HepG2 (cell line): ENCODE data around the gene CCDC9B. TPM values are rescaled to one million over a fixed set of nuclear protein-coding genes. Genes with fewer than 3 reads are reported as not detected.
A peak's percentile ranks its signal among the peaks of the same experiment; 100 is the strongest.

Experiments
- CBX5 ChIP-seq: sonication (generic); formaldehyde crosslinking; IDR thresholded peaks from 2 replicates; pipeline ENCODE4 v1.4.0; 2020; ENCODE audit warnings: missing genetic modification reagents, borderline replicate concordance
- KAT8 ChIP-seq: IDR thresholded peaks from 2 replicates; pipeline ENCODE4 v1.6.1; 2016; ENCODE audit warnings: missing genetic modification reagents, missing compliant biosample characterization
- KLF11 ChIP-seq: IDR thresholded peaks from 2 replicates; pipeline ENCODE4 v1.6.1; 2016; ENCODE audit warnings: missing compliant biosample characterization
- NFE2L1 ChIP-seq: sonication (generic); formaldehyde crosslinking; IDR thresholded peaks from 2 replicates; pipeline ENCODE4 v1.4.0; 2020; ENCODE audit warnings: missing genetic modification reagents, mild to moderate bottlenecking, borderline replicate concordance
- NR2C2 ChIP-seq: sonication (generic); formaldehyde crosslinking; IDR thresholded peaks from 2 replicates; pipeline ENCODE4 v1.4.0; 2020; ENCODE audit warnings: missing genetic modification reagents, mild to moderate bottlenecking, moderate library complexity, borderline replicate concordance
- SP2 ChIP-seq: sonication (generic); formaldehyde crosslinking; IDR thresholded peaks from 2 replicates; pipeline ENCODE4 v1.5.1; 2020; ENCODE audit warnings: mild to moderate bottlenecking, missing genetic modification reagents
- TBP ChIP-seq: sonication (generic); formaldehyde crosslinking; IDR thresholded peaks from 2 replicates; pipeline ENCODE4 v1.5.0; 2020; ENCODE audit warnings: missing genetic modification reagents
- TSC22D2 ChIP-seq: sonication (generic); formaldehyde crosslinking; IDR thresholded peaks from 2 replicates; pipeline ENCODE4 v1.5.1; 2020; ENCODE audit warnings: missing genetic modification reagents, mild to moderate bottlenecking, borderline replicate concordance
- ZBTB1 ChIP-seq: sonication (generic); formaldehyde crosslinking; IDR thresholded peaks from 2 replicates; pipeline ENCODE4 v1.4.0; 2020; ENCODE audit warnings: missing genetic modification reagents, borderline replicate concordance
- ZC3H13 ChIP-seq: sonication (generic); formaldehyde crosslinking; IDR thresholded peaks from 2 replicates; pipeline ENCODE4 v1.8.1; 2023; ENCODE audit warnings: mild to moderate bottlenecking, missing genetic modification reagents, moderate library complexity
- ZNF75D ChIP-seq: sonication (generic); formaldehyde crosslinking; IDR thresholded peaks from 2 replicates; pipeline ENCODE4 v1.8.1; 2023; ENCODE audit warnings: missing genetic modification reagents, mild to moderate bottlenecking, borderline replicate concordance
- ZNF788 ChIP-seq: sonication (generic); formaldehyde crosslinking; IDR thresholded peaks from 2 replicates; pipeline ENCODE4 v1.5.0; 2020; ENCODE audit warnings: mild to moderate bottlenecking, missing genetic modification reagents, borderline replicate concordance
- polyA plus RNA-seq, 8 experiments: library from polyadenylated mRNA; depleted of rRNA in 3 of 8; stranded (reverse) in 7 of 8; unstranded in 1 of 8; fragments of >200 nt; fragmentation: Illumina TruSeq in 4 of 8; extraction: Trizol in 4 of 8; gene quantifications; 2 replicates each; pipeline versions ENCODE4 v1.2.1 to v1.2.3, GENCODE V29; 2011 to 2016; ENCODE audit warnings: low read depth in 4 of 8, missing spikeins in 1 of 8, mixed read lengths in 1 of 8; ENCODE audit not compliant: insufficient read depth in 1 of 8
- total RNA-seq, 5 experiments: library from RNA; depleted of rRNA; stranded (reverse); fragments of >200 nt; fragmentation: Illumina TruSeq; extraction: Trizol; gene quantifications; 2 replicates each; pipeline ENCODE4 v1.2.3, GENCODE V29; 2016; ENCODE audit warnings: low read depth in 1 of 5
- TF ChIP-seq, protein P1 (sequence below): IDR thresholded peaks from 2 replicates; pipeline ENCODE4 v1.6.1; 2016; ENCODE audit warnings: control low read depth
- TF ChIP-seq, protein P2 (sequence below): sonication (generic); formaldehyde crosslinking; IDR thresholded peaks from 2 replicates; pipeline ENCODE4 v1.4.0; 2020; ENCODE audit warnings: missing genetic modification reagents, borderline replicate concordance
- TF ChIP-seq, protein P3 (sequence below): IDR thresholded peaks from 2 replicates; pipeline ENCODE4 v1.6.1; 2016; ENCODE audit warnings: low read depth, control low read depth
- TF ChIP-seq, protein P4 (sequence below): sonication (generic); formaldehyde crosslinking; IDR thresholded peaks from 2 replicates; pipeline ENCODE4 v1.4.0; 2020; ENCODE audit warnings: missing genetic modification reagents, borderline replicate concordance

Gene CCDC9B
- total and polyA plus RNA-seq, 2 of the 13 experiments (the other 11 are each of a cell fraction or from before 2014, with no cell fraction given): 0.98 to 1.6 TPM

DNA sequence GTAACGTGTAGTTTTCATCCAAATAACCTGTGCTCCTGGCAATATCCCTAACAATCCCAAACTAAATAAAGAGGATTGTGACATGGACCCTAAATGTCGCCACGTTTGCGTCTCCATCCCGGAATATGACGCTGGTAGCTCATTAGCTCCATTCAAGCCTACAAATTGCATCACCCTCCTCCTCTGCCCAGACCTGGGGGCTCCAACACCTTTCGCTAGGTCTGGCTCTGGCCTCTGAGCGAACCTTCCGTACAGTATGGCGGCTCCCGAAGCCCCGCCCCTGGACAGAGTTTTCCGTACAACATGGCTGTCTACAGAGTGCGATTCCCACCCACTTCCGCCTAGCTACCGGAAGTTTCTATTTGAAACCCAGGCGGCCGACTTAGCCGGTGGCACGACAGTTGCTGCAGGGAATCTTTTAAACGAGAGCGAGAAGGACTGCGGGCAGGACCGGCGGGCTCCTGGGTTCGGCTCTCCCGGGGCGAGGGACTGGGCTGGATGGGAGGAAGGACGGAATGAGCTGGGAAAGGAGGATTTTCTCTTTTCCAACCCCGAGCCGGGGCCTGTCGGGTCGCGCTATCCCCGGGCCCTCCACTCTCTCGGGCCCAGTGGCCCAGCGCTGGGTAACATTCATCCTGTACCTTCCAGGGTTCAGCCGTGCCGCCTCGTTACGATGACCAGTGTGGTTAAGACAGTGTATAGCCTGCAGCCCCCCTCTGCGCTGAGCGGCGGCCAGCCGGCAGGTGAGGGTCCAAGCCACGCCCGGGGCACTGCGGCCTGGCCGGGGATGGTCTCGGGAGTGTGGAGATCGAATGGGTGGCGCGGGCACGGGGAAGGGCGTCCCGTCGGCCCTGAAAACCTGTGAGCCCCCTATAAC is 42.1 kb upstream of the CCDC9B start, which contains the start of gene KNSTRN (continued):
- TF ChIP-seq, protein P1, sequence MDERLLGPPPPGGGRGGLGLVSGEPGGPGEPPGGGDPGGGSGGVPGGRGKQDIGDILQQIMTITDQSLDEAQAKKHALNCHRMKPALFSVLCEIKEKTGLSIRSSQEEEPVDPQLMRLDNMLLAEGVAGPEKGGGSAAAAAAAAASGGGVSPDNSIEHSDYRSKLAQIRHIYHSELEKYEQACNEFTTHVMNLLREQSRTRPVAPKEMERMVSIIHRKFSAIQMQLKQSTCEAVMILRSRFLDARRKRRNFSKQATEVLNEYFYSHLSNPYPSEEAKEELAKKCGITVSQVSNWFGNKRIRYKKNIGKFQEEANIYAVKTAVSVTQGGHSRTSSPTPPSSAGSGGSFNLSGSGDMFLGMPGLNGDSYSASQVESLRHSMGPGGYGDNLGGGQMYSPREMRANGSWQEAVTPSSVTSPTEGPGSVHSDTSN: no peak
- TF ChIP-seq CBX5 (CRISPR knock-in tag): peak; percentile 44; the same call in 1 of the 2 replicates
- no peak; the same call in 1 of the 2 replicates for TF ChIP-seq KAT8 (CRISPR knock-in tag)
- no peak for TF ChIP-seq TSC22D2
- no peak for TF ChIP-seq ZBTB1 (CRISPR knock-in tag)
- peak; percentile 55; the same call in 1 of the 2 replicates for TF ChIP-seq NR2C2 (CRISPR knock-in tag)
- no peak for TF ChIP-seq ZC3H13 (CRISPR knock-in tag)
- no peak for TF ChIP-seq NFE2L1 (CRISPR knock-in tag)
- TF ChIP-seq TBP (CRISPR knock-in tag): no peak
- TF ChIP-seq ZNF75D (CRISPR knock-in tag): no peak
- TF ChIP-seq, protein P2, sequence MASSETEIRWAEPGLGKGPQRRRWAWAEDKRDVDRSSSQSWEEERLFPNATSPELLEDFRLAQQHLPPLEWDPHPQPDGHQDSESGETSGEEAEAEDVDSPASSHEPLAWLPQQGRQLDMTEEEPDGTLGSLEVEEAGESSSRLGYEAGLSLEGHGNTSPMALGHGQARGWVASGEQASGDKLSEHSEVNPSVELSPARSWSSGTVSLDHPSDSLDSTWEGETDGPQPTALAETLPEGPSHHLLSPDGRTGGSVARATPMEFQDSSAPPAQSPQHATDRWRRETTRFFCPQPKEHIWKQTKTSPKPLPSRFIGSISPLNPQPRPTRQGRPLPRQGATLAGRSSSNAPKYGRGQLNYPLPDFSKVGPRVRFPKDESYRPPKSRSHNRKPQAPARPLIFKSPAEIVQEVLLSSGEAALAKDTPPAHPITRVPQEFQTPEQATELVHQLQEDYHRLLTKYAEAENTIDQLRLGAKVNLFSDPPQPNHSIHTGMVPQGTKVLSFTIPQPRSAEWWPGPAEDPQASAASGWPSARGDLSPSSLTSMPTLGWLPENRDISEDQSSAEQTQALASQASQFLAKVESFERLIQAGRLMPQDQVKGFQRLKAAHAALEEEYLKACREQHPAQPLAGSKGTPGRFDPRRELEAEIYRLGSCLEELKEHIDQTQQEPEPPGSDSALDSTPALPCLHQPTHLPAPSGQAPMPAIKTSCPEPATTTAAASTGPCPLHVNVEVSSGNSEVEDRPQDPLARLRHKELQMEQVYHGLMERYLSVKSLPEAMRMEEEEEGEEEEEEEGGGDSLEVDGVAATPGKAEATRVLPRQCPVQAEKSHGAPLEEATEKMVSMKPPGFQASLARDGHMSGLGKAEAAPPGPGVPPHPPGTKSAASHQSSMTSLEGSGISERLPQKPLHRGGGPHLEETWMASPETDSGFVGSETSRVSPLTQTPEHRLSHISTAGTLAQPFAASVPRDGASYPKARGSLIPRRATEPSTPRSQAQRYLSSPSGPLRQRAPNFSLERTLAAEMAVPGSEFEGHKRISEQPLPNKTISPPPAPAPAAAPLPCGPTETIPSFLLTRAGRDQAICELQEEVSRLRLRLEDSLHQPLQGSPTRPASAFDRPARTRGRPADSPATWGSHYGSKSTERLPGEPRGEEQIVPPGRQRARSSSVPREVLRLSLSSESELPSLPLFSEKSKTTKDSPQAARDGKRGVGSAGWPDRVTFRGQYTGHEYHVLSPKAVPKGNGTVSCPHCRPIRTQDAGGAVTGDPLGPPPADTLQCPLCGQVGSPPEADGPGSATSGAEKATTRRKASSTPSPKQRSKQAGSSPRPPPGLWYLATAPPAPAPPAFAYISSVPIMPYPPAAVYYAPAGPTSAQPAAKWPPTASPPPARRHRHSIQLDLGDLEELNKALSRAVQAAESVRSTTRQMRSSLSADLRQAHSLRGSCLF (CRISPR knock-in tag): no peak
- TF ChIP-seq SP2 (CRISPR knock-in tag): no peak
- TF ChIP-seq, protein P3, sequence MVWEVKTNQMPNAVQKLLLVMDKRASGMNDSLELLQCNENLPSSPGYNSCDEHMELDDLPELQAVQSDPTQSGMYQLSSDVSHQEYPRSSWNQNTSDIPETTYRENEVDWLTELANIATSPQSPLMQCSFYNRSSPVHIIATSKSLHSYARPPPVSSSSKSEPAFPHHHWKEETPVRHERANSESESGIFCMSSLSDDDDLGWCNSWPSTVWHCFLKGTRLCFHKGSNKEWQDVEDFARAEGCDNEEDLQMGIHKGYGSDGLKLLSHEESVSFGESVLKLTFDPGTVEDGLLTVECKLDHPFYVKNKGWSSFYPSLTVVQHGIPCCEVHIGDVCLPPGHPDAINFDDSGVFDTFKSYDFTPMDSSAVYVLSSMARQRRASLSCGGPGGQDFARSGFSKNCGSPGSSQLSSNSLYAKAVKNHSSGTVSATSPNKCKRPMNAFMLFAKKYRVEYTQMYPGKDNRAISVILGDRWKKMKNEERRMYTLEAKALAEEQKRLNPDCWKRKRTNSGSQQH (CRISPR knock-in tag): peak; percentile 72
- TF ChIP-seq ZNF788 (CRISPR knock-in tag): peak; percentile 45; the same call in 1 of the 2 replicates
- TF ChIP-seq, protein P4, sequence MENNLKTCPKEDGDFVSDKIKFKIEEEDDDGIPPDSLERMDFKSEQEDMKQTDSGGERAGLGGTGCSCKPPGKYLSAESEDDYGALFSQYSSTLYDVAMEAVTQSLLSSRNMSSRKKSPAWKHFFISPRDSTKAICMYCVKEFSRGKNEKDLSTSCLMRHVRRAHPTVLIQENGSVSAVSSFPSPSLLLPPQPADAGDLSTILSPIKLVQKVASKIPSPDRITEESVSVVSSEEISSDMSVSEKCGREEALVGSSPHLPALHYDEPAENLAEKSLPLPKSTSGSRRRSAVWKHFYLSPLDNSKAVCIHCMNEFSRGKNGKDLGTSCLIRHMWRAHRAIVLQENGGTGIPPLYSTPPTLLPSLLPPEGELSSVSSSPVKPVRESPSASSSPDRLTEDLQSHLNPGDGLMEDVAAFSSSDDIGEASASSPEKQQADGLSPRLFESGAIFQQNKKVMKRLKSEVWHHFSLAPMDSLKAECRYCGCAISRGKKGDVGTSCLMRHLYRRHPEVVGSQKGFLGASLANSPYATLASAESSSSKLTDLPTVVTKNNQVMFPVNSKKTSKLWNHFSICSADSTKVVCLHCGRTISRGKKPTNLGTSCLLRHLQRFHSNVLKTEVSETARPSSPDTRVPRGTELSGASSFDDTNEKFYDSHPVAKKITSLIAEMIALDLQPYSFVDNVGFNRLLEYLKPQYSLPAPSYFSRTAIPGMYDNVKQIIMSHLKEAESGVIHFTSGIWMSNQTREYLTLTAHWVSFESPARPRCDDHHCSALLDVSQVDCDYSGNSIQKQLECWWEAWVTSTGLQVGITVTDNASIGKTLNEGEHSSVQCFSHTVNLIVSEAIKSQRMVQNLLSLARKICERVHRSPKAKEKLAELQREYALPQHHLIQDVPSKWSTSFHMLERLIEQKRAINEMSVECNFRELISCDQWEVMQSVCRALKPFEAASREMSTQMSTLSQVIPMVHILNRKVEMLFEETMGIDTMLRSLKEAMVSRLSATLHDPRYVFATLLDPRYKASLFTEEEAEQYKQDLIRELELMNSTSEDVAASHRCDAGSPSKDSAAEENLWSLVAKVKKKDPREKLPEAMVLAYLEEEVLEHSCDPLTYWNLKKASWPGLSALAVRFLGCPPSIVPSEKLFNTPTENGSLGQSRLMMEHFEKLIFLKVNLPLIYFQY (CRISPR knock-in tag): no peak
- TF ChIP-seq KLF11 (CRISPR knock-in tag): no peak
